HFFc6 (cell line): ENCODE data around the gene ADAMTSL4. TPM values are rescaled to one million over a fixed set of nuclear protein-coding genes. Genes with fewer than 3 reads are reported as not detected.
A peak's percentile ranks its signal among the peaks of the same experiment; 100 is the strongest.

ENCODE experiments used
- DNase-seq: peaks from one replicate; pipeline ENCODE4 v3.0.0-alpha.2; 2018
- H3K27ac Mint-ChIP-seq: 2 replicates; pipeline ENCODE4 v1.8.0; 2020; ENCODE audit warnings: mild to moderate bottlenecking, mixed read lengths
- H3K27me3 Mint-ChIP-seq: 2 replicates; pipeline ENCODE4 v1.8.0; 2021; ENCODE audit warnings: mild to moderate bottlenecking, moderate library complexity, mixed read lengths; ENCODE audit not compliant: insufficient read depth
- H3K36me3 Mint-ChIP-seq: 2 replicates; pipeline ENCODE4 v1.8.0; 2021; ENCODE audit warnings: low read depth, mixed read lengths
- H3K4me1 Mint-ChIP-seq: 2 replicates; pipeline ENCODE4 v1.8.0; 2020; ENCODE audit warnings: low read depth, mixed read lengths
- H3K4me3 Mint-ChIP-seq: 2 replicates; pipeline ENCODE4 v1.8.0; 2020; ENCODE audit warnings: mild to moderate bottlenecking, moderate library complexity, mixed read lengths
- H3K9me3 Mint-ChIP-seq: 2 replicates; pipeline ENCODE4 v1.8.0; 2020; ENCODE audit warnings: mild to moderate bottlenecking, mixed read lengths
- CTCF ChIP-seq: fragments of 200-600 bp; sonication (generic); IDR thresholded peaks from 2 replicates; pipeline ENCODE4 v1.5.0; 2021; ENCODE audit warnings: antibody characterized with exemption, mild to moderate bottlenecking
- total RNA-seq, 6 experiments: library from RNA; stranded (reverse); fragmentation: NEBNext Ultra II Directional; extraction: Animal tissue kit (Norgen Biotek cat#: 25700); gene quantifications; 2 replicates in 1 of 6; 3 replicates in 5 of 6; pipeline ENCODE4 v1.2.3, GENCODE V29; 2021

Gene ADAMTSL4
- total RNA-seq, 6 experiments from 2014 or later: 33.7 to 61.2 (median 38.2) TPM

GRCh38 chr1:150557813-150558212, 8.6 kb downstream of the ADAMTSL4 start:
- H3K27ac Mint-ChIP-seq: no peak overlapping the region
- peaks cover 6% of the 10 kb centered on the region for H3K36me3 Mint-ChIP-seq

GRCh38 chr1:150558303-150558704, 9.1 kb downstream of the ADAMTSL4 start:
- H3K27me3 Mint-ChIP-seq: no peaks in the 10 kb centered on the region; the same call in none of the 2 replicates
- peaks cover 32% of the 10 kb centered on the region for H3K4me1 Mint-ChIP-seq
- no peaks in the 10 kb centered on the region for H3K9me3 Mint-ChIP-seq
- no peak for DNase-seq
- no peak overlapping the region for H3K27ac Mint-ChIP-seq
- no peak for TF ChIP-seq CTCF
- H3K36me3 Mint-ChIP-seq: peaks cover 6% of the 10 kb centered on the region
- no peak overlapping the region for H3K4me3 Mint-ChIP-seq

More at GRCh38 chr1:150557813-150558212, 8.6 kb downstream of the ADAMTSL4 start:
- H3K9me3 Mint-ChIP-seq: no peaks in the 10 kb centered on the region
- no peak overlapping the region for H3K4me3 Mint-ChIP-seq
- DNase-seq: no peak
- peaks cover 32% of the 10 kb centered on the region for H3K4me1 Mint-ChIP-seq
- no peaks in the 10 kb centered on the region; the same call in none of the 2 replicates for H3K27me3 Mint-ChIP-seq
- no peak for TF ChIP-seq CTCF

GRCh38 chr1:150558761-150559655, 9.8 kb downstream of the ADAMTSL4 start:
- no peak for DNase-seq
- Mint-ChIP-seq H3K36me3 (peaks cover 6% of the 10 kb centered on the region), H3K27ac (no peak overlapping the region), H3K4me3 (no peak overlapping the region), H3K4me1 (peaks cover 39% of the 10 kb centered on the region), H3K27me3 (no peaks in the 10 kb centered on the region; the same call in none of the 2 replicates), H3K9me3 (no peaks in the 10 kb centered on the region)
- no peak for TF ChIP-seq CTCF

GRCh38 chr1:150559656-150560010, 10.4 kb downstream of the ADAMTSL4 start:
- Mint-ChIP-seq H3K36me3 (peaks cover 6% of the 10 kb centered on the region), H3K9me3 (no peaks in the 10 kb centered on the region), H3K27me3 (no peaks in the 10 kb centered on the region; the same call in none of the 2 replicates), H3K4me1 (peaks cover 45% of the 10 kb centered on the region), H3K4me3 (no peak overlapping the region), H3K27ac (no peak overlapping the region)
- no peak for DNase-seq
- TF ChIP-seq CTCF: no peak

- Mint-ChIP-seq H3K27ac (peak overlapping the region; percentile 99; the same call in 1 of the 2 replicates), H3K9me3 (no peaks in the 10 kb centered on the region)
These were observed 10.8 kb downstream of the ADAMTSL4 start for GRCh38 chr1:150560011-150560438.

More at GRCh38 chr1:150560011-150560438, 10.8 kb downstream of the ADAMTSL4 start:
- DNase-seq: no peak
- Mint-ChIP-seq H3K27me3 (no peaks in the 10 kb centered on the region; the same call in none of the 2 replicates), H3K36me3 (peaks cover 6% of the 10 kb centered on the region), H3K4me3 (peak overlapping the region; percentile 39; the same call in 1 of the 2 replicates), H3K4me1 (peaks cover 49% of the 10 kb centered on the region)
- peak; percentile 94 for TF ChIP-seq CTCF
